GM21529 (cell line): ENCODE results near the gene CTSD.
"Not testable (repeated sequence)": the region's sequence is repeated elsewhere in the genome, so short reads cannot be mapped to it uniquely, and the experiment has no call there.

Experiments used
- ATAC-seq: cut with Tn5 transposase; IDR thresholded peaks from one replicate; pipeline ENCODE4 v1.9.1; 2021; ENCODE audit not compliant: unreplicated experiment

Gene CTSD

GRCh38 chr11:1770528-1770927, 6.8 kb upstream of the CTSD start:
- ATAC-seq: no peak

GRCh38 chr11:1770061-1770460, 6.3 kb upstream of the CTSD start:
- ATAC-seq: no peak

- ATAC-seq: not testable (repeated sequence)
These were observed 5.7 kb upstream of the CTSD start for GRCh38 chr11:1769304-1769936.

GRCh38 chr11:1768141-1768469, 4.4 kb upstream of the CTSD start:
- ATAC-seq: no peak

- no peak for ATAC-seq
These were observed 3.8 kb upstream of the CTSD start for GRCh38 chr11:1767399-1768140.

GRCh38 chr11:1766719-1767398, 3.1 kb upstream of the CTSD start:
- ATAC-seq: no peak

GRCh38 chr11:1765871-1766718, 2.4 kb upstream of the CTSD start:
- ATAC-seq: no peak

GRCh38 chr11:1763336-1763795, 361 bp downstream of the CTSD start:
- peak; percentile 4 for ATAC-seq

- ATAC-seq: no peak
These were observed 1.0 kb downstream of the CTSD start for GRCh38 chr11:1762537-1763302.

GRCh38 chr11:1761857-1762536, 1.7 kb downstream of the CTSD start:
- ATAC-seq: no peak

- ATAC-seq: no peak
These were observed 2.4 kb downstream of the CTSD start for GRCh38 chr11:1761110-1761856.

GRCh38 chr11:1760351-1761109, 3.2 kb downstream of the CTSD start:
- no peak for ATAC-seq

GRCh38 chr11:1759851-1760220, 3.9 kb downstream of the CTSD start:
- no peak for ATAC-seq

- ATAC-seq: no peak
These were observed 4.4 kb downstream of the CTSD start for GRCh38 chr11:1759151-1759850.

- ATAC-seq: no peak
These were observed 5.0 kb downstream of the CTSD start for GRCh38 chr11:1758611-1759150.

GRCh38 chr11:1757861-1758610, 5.7 kb downstream of the CTSD start:
- no peak for ATAC-seq
